ENCODE data around the gene NEK4.

Gene NEK4

GRCh38 chr3:52770496-52771333 lies at the start of gene NEK4:
Gene NEK4, minus strand, starts transcription at chr3:52770940. Its CDS starts 194 bp downstream, at chr3:52770746.
- peak; percentile 83 for DNase-seq

GRCh38 chr3:52819936-52820335 lies 49.2 kb upstream of the NEK4 start:
- DNase-seq = no peak

DNA sequence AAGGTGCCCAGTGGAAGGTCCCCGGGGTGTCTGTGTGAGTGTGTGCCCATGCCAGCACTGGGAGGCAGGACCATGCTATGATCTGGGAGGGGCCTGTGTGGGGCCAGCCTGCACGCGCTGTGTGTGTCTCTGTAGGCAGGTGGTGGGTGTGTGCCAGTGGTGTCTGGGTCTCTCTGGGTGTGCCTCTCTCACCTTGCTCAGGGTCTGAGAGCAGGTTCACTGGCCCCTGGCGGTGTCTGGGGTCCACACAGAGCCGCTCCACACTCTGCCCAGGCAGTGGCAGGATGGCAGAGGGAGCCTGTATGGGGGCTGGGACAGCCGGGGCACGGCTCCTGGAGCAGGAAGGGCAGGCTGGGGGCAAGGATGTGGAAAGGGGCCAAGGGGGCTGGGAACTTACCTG lies 47.1 kb upstream of the NEK4 start:
- no peak for DNase-seq

DNA sequence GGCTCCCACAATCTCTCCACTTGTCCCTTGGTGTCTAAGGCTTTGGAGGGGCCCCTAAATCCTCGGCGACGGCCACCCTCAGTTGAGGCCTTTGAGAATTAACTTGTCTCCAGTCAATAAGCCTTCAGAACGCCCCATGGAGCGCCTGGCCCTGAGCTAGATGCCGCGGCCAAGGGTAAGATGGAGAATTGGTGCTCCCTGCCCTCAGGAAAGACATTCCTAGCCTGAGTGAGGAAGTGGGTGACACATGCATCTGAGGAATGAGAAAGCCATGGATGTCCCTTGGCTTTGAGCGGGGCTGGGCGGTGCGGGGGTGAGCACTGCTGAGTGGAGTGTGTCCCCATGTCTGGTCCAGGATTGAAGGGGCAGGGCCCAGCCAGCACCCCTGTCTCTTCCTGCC lies 46.5 kb upstream of the NEK4 start:
- DNase-seq = no peak

DNA sequence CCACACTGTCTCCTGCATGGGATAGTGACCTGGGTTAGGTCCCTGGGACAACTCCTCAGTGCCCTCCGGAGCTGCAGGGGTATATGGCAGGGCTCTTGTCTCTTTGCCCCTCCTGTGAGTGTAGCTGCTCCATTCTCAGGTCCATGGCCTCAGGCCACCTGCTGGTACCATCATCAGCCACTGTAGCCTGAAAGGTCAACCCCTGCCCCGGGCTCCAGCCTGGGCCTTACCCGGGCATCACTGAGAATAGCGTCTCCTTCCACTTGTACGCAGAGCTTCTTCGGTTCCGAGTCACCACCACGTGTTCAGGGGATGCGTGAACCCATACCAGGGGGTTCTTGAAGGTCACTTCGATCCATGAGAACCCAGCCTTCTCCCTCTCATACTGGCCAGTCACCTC lies 45.9 kb upstream of the NEK4 start:
- DNase-seq = no peak

DNA sequence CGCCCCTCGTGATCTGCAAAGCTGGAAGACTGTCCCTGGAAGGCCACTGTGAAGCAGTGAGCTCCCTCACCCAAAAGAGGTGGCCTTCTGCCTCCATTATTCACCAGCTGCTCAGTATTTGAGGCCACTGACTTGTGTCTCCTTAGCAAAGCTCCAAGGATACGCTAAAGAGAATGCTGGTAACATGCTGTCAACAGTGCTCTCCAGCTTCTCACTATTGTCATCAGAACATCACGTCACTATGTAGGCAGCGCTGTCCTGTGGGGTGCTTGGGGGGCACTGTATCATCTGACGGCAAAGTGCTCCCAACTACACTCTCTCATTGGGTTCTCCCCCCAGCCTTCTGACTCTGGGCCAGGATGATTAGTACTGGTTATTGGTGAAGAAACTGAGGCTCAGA lies 45.5 kb upstream of the NEK4 start:
- DNase-seq = no peak

- DNase-seq = no peak
Observed at GRCh38 chr3:52813810-52814209, 43.1 kb upstream of the NEK4 start.

DNA sequence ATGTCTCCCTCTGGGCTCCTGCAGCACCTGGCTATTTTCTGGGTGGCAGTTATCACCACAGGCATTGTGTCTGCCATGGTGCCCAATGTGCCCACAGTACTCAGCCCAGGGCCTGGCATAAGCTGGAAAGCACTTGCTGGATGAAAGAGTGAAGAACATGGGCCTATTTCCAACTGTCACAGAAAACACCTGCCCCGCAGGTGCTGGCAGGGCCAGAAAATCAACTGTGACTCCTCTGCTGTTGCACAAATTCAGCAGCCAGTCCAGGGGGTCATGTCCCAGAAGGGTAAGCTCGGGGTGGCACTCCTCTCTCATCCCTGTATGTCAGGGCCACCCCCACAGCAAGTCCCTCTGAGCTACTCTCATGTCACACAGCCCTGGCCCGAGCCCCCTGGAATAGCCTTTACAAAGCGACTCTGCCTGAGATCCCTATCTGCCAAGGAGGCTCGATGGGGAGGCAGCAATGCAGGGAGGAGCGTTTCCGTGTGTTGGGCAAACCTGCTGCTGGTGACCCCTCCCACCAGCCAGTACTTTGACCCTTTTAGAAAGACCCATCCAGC lies 40.8 kb upstream of the NEK4 start:
- no peak for DNase-seq

DNA sequence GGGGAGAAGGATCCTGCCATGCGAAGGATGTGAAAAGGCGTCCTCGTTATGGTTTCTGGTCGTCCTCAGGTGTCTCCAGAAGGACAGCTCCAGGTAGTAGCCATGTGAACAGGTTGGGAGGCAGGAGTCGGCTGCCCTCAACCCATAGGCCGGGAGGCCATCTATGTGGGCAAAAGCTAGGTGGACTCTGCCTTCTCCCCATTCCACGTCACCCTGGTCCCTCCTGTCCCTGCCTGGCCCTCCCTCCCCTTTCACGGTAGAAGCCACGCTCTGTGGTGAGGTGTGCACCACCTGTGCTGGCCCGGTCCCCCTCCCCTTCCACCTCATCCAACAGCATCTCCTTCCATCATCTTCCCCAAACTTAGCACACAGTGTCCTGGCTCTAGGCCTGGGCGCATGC lies 40.2 kb upstream of the NEK4 start:
- DNase-seq = no peak

- no peak for DNase-seq
Observed at GRCh38 chr3:52809662-52810377, 39.1 kb upstream of the NEK4 start.

GRCh38 chr3:52809149-52809548 lies 38.4 kb upstream of the NEK4 start:
- DNase-seq = no peak

- DNase-seq = no peak
Observed at GRCh38 chr3:52805270-52806039, 34.7 kb upstream of the NEK4 start.

GRCh38 chr3:52801839-52802238 lies 31.1 kb upstream of the NEK4 start:
- DNase-seq = no peak

DNA sequence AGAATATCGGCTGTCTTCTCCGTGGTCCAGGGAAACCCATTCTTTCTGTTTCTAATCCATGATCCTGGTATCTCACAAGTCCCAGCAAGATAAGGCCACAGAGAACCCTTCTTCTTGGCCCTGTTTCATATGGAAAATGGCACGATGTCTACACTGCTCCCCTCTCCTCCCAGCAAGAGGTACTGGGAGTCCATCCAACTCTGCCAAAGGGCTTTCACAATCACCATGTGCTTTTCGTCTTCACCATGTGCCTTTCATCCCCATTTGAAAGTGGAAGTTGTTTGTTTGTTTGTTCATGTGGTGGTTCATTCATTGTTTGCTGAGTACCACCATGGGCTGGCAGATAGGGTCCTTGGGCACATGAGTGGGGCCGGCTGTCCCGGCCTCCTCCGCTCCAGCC lies 29.3 kb upstream of the NEK4 start:
- DNase-seq = no peak

- DNase-seq = no peak
Observed at GRCh38 chr3:52798978-52799476, 28.3 kb upstream of the NEK4 start.

DNA sequence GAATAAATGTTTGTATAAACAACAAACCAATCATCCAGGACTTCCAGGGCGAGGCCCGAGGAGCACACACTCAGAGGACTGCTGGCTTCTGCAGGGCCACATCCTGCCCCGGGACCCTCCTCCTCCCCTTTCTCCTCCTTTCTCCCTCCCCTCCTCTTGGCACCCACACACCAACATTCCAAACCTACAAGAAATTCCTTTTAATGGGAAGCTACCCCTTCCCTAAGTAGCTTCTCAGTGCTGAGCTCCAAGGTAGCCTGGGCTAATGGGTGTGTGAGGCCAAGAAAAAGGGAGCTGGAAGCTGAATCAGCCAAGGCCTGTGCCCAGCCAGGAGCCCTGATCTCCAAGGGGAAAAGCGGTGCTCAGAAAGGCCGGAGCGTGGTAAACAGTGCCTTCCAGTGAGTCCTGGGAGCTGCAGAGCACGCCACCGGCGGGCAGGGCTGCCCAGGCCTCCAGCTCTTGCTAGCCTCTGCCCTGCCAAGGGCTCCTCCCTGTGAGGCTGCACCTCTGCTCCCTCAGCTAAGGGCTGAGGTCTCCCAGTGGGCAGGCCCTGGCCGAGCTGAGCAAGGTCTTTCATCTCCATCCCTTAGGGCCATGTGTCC lies 27.7 kb upstream of the NEK4 start:
- DNase-seq = no peak

DNA sequence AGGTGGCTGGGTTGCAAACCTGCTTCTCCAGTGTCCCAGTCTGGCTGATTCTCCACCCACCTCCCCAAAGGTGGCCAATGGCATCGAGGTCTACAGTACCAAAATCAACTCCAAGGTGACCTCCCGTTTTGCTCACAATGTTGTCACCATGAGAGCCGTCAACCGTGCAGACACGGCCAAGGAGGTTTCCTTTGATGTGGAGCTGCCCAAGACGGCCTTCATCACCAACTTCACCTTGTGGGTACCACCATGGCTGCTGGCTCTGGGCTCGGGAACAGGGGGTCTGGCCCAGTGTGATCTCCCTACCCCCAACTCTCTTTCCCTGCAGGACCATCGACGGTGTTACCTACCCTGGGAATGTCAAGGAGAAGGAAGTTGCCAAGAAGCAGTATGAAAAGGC lies 25.7 kb upstream of the NEK4 start:
- no peak for DNase-seq

GRCh38 chr3:52795298-52795900 lies 24.7 kb upstream of the NEK4 start:
- DNase-seq = no peak

DNA sequence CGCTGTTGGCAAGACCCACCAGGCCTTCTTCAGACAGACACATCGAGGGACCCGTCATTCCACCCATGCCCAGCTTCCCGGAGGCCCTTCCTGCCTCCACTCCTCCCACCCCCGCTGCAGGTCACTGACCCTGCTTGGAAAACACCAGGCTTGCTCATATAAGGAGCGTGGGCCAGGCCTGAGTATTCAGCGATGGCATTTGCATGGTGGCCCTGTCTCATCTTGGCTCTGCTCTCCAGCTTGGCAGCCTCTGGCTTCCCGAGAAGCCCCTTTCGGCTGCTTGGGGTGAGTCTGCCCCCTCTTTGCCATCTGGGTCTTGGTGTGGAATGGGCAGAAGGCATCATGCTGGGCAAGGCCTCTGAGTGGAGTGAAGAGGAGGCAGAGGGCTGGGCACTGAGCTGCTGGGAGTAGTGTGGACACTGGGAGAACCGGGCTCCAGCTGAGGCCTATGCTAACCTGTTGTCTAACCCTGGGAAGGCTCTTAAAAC lies 23.9 kb upstream of the NEK4 start, which contains the start of gene ITIH3:
TSS of gene ITIH3 (plus strand) at position 185 of the 488 bp plus-strand sequence. CDS start at position 193, 8 bp downstream.
- no peak for DNase-seq

DNA sequence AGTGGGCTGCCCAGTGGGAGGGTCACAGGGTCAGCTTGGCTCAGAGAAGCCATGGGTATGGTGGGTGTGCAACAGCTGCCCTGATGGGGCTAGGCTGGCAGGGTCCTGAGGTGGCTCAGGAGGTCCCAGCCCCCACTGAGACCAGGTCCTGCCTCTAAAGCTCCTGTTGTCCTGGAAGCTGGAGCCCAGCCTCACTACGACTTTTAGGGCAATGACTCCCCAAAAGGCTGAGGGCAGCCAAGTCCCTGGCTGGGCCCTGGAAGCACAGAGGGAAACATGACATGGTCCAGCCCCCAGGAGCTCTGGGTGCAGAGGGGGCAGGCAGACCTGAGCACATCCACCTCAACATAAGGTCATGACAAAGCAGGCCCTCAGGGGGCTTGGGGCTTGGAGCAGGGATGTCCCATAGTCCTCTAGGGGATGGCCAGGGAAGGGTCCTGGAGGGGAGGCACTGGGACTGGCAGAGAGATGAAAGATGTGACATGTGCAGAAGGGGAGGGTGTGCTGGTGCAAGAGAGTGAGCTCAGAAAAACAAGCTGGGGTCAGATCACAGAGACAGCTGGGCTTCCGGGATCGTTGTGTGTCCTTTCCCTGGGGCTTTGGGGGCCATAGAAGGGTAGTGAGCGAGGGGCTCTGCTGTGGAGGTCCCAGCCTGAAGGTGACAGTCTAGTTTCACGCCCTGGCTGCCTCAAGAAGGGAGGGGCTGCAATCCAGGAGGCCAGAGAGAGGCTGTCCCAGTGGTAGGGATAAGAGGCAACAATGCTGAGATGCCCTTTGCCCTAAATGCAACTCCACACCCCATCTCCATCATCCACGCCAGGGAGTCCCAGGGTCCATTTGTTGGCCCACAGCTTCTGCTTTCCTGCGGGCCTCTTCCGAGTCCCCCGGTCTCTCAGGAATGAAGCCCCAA lies 23.2 kb upstream of the NEK4 start:
- DNase-seq = peak; percentile 6

Data from NCI-H2171 treated with DMSO at 0.1 percent for 48 hours (cell line).